GM23338 (cell line): ENCODE results near the gene KCNQ1OT1. TPM values are rescaled to one million over a fixed set of nuclear protein-coding genes. Genes with fewer than 3 reads are reported as not detected.

ENCODE experiments used
- ATAC-seq: fragments of 200-7000 bp; cut with Tn5 transposase; 3 replicates; pipeline ENCODE4 v1.9.1; 2020
- DNase-seq: peaks from one replicate; pipeline ENCODE4 v3.0.0-alpha.2; 2015; ENCODE audit warnings: low spot score
- H2AFZ ChIP-seq: fragments of 200-600 bp; sonication (generic); 2 replicates; pipeline ENCODE4 v1.8.0; 2016; ENCODE audit warnings: antibody characterized with exemption, mild to moderate bottlenecking, moderate library complexity
- H3F3A ChIP-seq: fragments of 200-600 bp; sonication (generic); replicated peaks from 2 replicates; pipeline ENCODE4 v1.8.0; 2017; ENCODE audit warnings: antibody characterized with exemption, mixed run types, low read depth
- H3K27ac ChIP-seq: fragments of 200-600 bp; sonication (generic); 2 replicates; pipeline ENCODE4 v1.6.1; 2016; ENCODE audit warnings: low read depth
- H3K27me3 ChIP-seq: fragments of 200-600 bp; sonication (generic); 2 replicates; pipeline ENCODE4 v1.8.0; 2016; ENCODE audit warnings: mild to moderate bottlenecking, mixed run types, moderate library complexity; ENCODE audit not compliant: insufficient read depth
- H3K36me3 ChIP-seq: fragments of 200-600 bp; sonication (generic); 2 replicates; pipeline ENCODE4 v1.8.0; 2016; ENCODE audit warnings: mild to moderate bottlenecking; ENCODE audit not compliant: insufficient read depth
- H3K4me1 ChIP-seq: fragments of 200-600 bp; sonication (generic); 2 replicates; pipeline ENCODE4 v1.8.0; 2016; ENCODE audit warnings: mild to moderate bottlenecking, moderate library complexity; ENCODE audit not compliant: insufficient read depth
- H3K4me2 ChIP-seq: fragments of 200-600 bp; sonication (generic); 2 replicates; pipeline ENCODE4 v1.7.1; 2017; ENCODE audit warnings: mixed run types
- H3K4me3 ChIP-seq: fragments of 200-600 bp; sonication (generic); 2 replicates; pipeline ENCODE4 v1.6.1; 2016; ENCODE audit warnings: mixed run types
- H3K79me2 ChIP-seq: fragments of 200-600 bp; sonication (generic); replicated peaks from 2 replicates; pipeline ENCODE4 v1.8.0; 2017; ENCODE audit warnings: mild to moderate bottlenecking; ENCODE audit not compliant: insufficient read depth
- H3K9me2 ChIP-seq: fragments of 200-600 bp; sonication (generic); 2 replicates; pipeline ENCODE4 v1.8.0; 2017; ENCODE audit not compliant: insufficient read depth
- H4K20me1 ChIP-seq: fragments of 200-600 bp; sonication (generic); replicated peaks from 2 replicates; pipeline ENCODE4 v1.8.0; 2017; ENCODE audit warnings: mild to moderate bottlenecking; ENCODE audit not compliant: insufficient read depth
- H3K27ac Mint-ChIP-seq: 2 replicates; pipeline ENCODE4 v1.8.0; 2020; ENCODE audit warnings: inconsistent platforms, mild to moderate bottlenecking, moderate library complexity, mixed read lengths
- H3K27me3 Mint-ChIP-seq: 3 replicates; pipeline ENCODE4 v1.8.0; 2022; ENCODE audit warnings: low read depth, mild to moderate bottlenecking, moderate library complexity, mixed read lengths, inconsistent platforms; ENCODE audit not compliant: insufficient read depth, poor library complexity
- H3K36me3 Mint-ChIP-seq: 3 replicates; pipeline ENCODE4 v1.8.0; 2021; ENCODE audit warnings: low read depth, mild to moderate bottlenecking, inconsistent platforms, moderate library complexity, mixed read lengths
- H3K4me1 Mint-ChIP-seq: 3 replicates; pipeline ENCODE4 v1.8.0; 2020; ENCODE audit warnings: mild to moderate bottlenecking, inconsistent platforms, mixed read lengths
- H3K4me3 Mint-ChIP-seq: 3 replicates; pipeline ENCODE4 v1.8.0; 2021; ENCODE audit warnings: moderate library complexity, mild to moderate bottlenecking, inconsistent platforms, mixed read lengths
- H3K9me3 Mint-ChIP-seq: 3 replicates; pipeline ENCODE4 v1.8.0; 2020; ENCODE audit warnings: moderate library complexity, mild to moderate bottlenecking, inconsistent platforms, mixed read lengths
- CREB1 ChIP-seq: fragments of 250-450 bp; sonication (Bioruptor Pico); IDR thresholded peaks from 2 replicates; pipeline ENCODE4 v1.5.0; 2020; ENCODE audit warnings: low read depth, mild to moderate bottlenecking, moderate library complexity
- JUNB ChIP-seq: IDR thresholded peaks from one replicate; pipeline ENCODE4 v1.6.1; 2016; ENCODE audit warnings: antibody characterized with exemption; ENCODE audit not compliant: unreplicated experiment
- NANOG ChIP-seq: IDR thresholded peaks from 2 replicates; pipeline ENCODE4 v1.6.1; 2016; ENCODE audit warnings: antibody characterized with exemption, borderline replicate concordance
- ZNF331 ChIP-seq: fragments of 250-450 bp; sonication (Bioruptor Pico); IDR thresholded peaks from 2 replicates; pipeline ENCODE4 v1.5.0; 2020; ENCODE audit warnings: low read depth, mild to moderate bottlenecking, moderate library complexity
- polyA plus RNA-seq: library from polyadenylated mRNA; unstranded; fragments of >200 nt; fragmentation: Nextera tagmentation; extraction: Ambion mirVana; gene quantifications from 2 replicates; pipeline ENCODE4 v1.2.1, GENCODE V29; 2016
- total RNA-seq: library from RNA; depleted of rRNA; stranded (reverse); fragments of >200 nt; shearing (Covaris generic); gene quantifications from 2 replicates; pipeline ENCODE4 v1.2.3, GENCODE V29; 2014
- TF ChIP-seq, protein P1 (sequence below): fragments of 250-450 bp; sonication (Bioruptor Pico); IDR thresholded peaks from 2 replicates; pipeline ENCODE4 v1.5.0; 2020; ENCODE audit warnings: mild to moderate bottlenecking, moderate library complexity
- TF ChIP-seq, protein P2 (sequence below): IDR thresholded peaks from one replicate; pipeline ENCODE4 v1.6.1; 2018; ENCODE audit warnings: antibody characterized with exemption; ENCODE audit not compliant: unreplicated experiment
- TF ChIP-seq, protein P3 (sequence below), 2 experiments: fragments of 200-600 bp in 1 of 2; sonication (generic) in 1 of 2; conservative IDR thresholded peaks; 2 replicates each; pipeline versions ENCODE4 v1.5.1 to v1.6.1; 2016 to 2017; ENCODE audit warnings: antibody characterized with exemption in 2 of 2, low read depth in 2 of 2, mild to moderate bottlenecking in 2 of 2, moderate library complexity in 1 of 2
- TF ChIP-seq, protein P4 (sequence below): IDR thresholded peaks from 2 replicates; pipeline ENCODE4 v1.6.1; 2016; ENCODE audit warnings: antibody characterized with exemption

The KCNQ1OT1 gene
- total and polyA plus RNA-seq, 2 experiments from 2014 or later, result 1.5 to 4.2 TPM

DNA sequence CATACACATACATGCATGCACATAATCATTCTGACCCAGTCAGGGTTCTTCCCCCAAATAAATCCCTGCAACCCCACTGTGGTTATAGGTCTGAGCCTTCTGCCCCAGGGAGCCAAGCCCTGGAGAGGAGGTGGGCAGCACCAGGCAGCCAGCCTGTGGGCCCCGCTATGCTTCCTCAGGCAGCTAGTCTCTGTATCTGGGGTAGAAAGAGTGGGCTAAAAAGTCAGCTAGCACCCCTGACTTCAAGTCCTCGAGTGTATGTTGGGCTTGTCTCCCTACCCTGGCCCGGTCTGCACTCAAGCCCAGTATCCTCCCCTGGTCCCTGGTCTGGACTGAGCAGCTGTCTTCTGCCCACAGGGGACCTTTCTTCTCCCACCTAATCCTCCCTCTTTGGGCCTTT lies 28.0 kb downstream of the KCNQ1OT1 start (continued):
- TF ChIP-seq, protein P1, sequence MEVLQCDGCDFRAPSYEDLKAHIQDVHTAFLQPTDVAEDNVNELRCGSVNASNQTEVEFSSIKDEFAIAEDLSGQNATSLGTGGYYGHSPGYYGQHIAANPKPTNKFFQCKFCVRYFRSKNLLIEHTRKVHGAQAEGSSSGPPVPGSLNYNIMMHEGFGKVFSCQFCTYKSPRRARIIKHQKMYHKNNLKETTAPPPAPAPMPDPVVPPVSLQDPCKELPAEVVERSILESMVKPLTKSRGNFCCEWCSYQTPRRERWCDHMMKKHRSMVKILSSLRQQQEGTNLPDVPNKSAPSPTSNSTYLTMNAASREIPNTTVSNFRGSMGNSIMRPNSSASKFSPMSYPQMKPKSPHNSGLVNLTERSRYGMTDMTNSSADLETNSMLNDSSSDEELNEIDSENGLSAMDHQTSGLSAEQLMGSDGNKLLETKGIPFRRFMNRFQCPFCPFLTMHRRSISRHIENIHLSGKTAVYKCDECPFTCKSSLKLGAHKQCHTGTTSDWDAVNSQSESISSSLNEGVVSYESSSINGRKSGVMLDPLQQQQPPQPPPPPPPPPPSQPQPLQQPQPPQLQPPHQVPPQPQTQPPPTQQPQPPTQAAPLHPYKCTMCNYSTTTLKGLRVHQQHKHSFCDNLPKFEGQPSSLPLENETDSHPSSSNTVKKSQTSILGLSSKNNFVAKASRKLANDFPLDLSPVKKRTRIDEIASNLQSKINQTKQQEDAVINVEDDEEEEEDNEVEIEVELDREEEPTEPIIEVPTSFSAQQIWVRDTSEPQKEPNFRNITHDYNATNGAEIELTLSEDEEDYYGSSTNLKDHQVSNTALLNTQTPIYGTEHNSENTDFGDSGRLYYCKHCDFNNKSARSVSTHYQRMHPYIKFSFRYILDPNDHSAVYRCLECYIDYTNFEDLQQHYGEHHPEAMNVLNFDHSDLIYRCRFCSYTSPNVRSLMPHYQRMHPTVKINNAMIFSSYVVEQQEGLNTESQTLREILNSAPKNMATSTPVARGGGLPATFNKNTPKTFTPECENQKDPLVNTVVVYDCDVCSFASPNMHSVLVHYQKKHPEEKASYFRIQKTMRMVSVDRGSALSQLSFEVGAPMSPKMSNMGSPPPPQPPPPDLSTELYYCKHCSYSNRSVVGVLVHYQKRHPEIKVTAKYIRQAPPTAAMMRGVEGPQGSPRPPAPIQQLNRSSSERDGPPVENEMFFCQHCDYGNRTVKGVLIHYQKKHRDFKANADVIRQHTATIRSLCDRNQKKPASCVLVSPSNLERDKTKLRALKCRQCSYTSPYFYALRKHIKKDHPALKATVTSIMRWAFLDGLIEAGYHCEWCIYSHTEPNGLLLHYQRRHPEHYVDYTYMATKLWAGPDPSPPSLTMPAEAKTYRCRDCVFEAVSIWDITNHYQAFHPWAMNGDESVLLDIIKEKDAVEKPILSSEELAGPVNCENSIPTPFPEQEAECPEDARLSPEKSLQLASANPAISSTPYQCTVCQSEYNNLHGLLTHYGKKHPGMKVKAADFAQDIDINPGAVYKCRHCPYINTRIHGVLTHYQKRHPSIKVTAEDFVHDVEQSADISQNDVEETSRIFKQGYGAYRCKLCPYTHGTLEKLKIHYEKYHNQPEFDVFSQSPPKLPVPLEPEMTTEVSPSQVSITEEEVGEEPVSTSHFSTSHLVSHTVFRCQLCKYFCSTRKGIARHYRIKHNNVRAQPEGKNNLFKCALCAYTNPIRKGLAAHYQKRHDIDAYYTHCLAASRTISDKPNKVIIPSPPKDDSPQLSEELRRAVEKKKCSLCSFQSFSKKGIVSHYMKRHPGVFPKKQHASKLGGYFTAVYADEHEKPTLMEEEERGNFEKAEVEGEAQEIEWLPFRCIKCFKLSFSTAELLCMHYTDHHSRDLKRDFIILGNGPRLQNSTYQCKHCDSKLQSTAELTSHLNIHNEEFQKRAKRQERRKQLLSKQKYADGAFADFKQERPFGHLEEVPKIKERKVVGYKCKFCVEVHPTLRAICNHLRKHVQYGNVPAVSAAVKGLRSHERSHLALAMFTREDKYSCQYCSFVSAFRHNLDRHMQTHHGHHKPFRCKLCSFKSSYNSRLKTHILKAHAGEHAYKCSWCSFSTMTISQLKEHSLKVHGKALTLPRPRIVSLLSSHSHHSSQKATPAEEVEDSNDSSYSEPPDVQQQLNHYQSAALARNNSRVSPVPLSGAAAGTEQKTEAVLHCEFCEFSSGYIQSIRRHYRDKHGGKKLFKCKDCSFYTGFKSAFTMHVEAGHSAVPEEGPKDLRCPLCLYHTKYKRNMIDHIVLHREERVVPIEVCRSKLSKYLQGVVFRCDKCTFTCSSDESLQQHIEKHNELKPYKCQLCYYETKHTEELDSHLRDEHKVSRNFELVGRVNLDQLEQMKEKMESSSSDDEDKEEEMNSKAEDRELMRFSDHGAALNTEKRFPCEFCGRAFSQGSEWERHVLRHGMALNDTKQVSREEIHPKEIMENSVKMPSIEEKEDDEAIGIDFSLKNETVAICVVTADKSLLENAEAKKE (CRISPR knock-in tag), result no peak
- TF ChIP-seq NANOG (no peak), JUNB (no peak), CREB1 (no peak)
- TF ChIP-seq, protein P2, sequence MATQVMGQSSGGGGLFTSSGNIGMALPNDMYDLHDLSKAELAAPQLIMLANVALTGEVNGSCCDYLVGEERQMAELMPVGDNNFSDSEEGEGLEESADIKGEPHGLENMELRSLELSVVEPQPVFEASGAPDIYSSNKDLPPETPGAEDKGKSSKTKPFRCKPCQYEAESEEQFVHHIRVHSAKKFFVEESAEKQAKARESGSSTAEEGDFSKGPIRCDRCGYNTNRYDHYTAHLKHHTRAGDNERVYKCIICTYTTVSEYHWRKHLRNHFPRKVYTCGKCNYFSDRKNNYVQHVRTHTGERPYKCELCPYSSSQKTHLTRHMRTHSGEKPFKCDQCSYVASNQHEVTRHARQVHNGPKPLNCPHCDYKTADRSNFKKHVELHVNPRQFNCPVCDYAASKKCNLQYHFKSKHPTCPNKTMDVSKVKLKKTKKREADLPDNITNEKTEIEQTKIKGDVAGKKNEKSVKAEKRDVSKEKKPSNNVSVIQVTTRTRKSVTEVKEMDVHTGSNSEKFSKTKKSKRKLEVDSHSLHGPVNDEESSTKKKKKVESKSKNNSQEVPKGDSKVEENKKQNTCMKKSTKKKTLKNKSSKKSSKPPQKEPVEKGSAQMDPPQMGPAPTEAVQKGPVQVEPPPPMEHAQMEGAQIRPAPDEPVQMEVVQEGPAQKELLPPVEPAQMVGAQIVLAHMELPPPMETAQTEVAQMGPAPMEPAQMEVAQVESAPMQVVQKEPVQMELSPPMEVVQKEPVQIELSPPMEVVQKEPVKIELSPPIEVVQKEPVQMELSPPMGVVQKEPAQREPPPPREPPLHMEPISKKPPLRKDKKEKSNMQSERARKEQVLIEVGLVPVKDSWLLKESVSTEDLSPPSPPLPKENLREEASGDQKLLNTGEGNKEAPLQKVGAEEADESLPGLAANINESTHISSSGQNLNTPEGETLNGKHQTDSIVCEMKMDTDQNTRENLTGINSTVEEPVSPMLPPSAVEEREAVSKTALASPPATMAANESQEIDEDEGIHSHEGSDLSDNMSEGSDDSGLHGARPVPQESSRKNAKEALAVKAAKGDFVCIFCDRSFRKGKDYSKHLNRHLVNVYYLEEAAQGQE, result no peak

DNA sequence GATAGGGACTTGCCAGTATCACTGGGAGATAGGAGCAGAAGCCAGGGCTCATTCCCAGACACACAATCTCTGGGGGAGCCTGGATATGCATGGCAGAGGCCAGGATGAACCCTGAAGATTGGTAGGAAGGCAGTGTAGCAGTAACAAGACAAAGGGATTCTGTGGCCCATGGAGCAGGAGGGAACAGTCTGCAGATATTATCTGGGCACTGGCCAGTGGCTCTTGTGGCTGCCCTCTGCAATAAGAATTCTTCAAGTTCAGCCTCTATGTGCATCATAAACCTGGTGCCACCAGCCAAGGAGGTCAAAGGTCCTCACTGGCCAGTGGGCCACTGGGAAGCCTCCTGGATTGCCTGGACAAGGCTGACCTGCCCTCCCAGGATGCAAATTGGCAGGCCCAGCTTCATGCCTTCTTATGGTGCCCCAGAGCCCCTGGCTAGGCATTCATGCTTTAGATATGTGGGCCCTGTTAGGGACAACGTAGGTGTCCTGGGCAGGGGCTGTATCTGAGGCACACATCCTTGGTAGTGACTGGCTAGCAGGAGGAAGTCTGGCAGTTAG lies 29.2 kb downstream of the KCNQ1OT1 start:
- Mint-ChIP-seq H3K27me3 (peaks cover 18% of the 10 kb centered on the region), H3K27ac (no peak overlapping the region), H3K36me3 (peaks cover 32% of the 10 kb centered on the region), H3K4me1 (peaks cover 10% of the 10 kb centered on the region; the same call in 2 of the 3 replicates), H3K9me3 (no peaks in the 10 kb centered on the region; the same call in 2 of the 3 replicates), H3K4me3 (no peak overlapping the region)
- Histone ChIP-seq H3K4me3 (no peak overlapping the region), H3K79me2 (peaks cover 7% of the 10 kb centered on the region; the same call in 1 of the 2 replicates), H3K4me2 (no peak overlapping the region), H3K9me2 (no peaks in the 10 kb centered on the region), H3K27me3 (no peaks in the 10 kb centered on the region), H3K27ac (no peak overlapping the region), H3F3A (no peaks in the 10 kb centered on the region), H4K20me1 (peaks cover 14% of the 10 kb centered on the region), H2AFZ (no peak overlapping the region), H3K4me1 (peaks cover 6% of the 10 kb centered on the region; the same call in 1 of the 2 replicates), H3K36me3 (no peaks in the 10 kb centered on the region; the same call in 1 of the 2 replicates)
- DNase-seq, result no peak
- ATAC-seq, result no peak
- TF ChIP-seq, protein P3, sequence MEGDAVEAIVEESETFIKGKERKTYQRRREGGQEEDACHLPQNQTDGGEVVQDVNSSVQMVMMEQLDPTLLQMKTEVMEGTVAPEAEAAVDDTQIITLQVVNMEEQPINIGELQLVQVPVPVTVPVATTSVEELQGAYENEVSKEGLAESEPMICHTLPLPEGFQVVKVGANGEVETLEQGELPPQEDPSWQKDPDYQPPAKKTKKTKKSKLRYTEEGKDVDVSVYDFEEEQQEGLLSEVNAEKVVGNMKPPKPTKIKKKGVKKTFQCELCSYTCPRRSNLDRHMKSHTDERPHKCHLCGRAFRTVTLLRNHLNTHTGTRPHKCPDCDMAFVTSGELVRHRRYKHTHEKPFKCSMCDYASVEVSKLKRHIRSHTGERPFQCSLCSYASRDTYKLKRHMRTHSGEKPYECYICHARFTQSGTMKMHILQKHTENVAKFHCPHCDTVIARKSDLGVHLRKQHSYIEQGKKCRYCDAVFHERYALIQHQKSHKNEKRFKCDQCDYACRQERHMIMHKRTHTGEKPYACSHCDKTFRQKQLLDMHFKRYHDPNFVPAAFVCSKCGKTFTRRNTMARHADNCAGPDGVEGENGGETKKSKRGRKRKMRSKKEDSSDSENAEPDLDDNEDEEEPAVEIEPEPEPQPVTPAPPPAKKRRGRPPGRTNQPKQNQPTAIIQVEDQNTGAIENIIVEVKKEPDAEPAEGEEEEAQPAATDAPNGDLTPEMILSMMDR (conservative IDR thresholded peaks at IDR 0.05; ENCODE audit: low read depth in 2 of 2), result no peak
- TF ChIP-seq ZNF331 (CRISPR knock-in tag), result no peak
- TF ChIP-seq, protein P4, sequence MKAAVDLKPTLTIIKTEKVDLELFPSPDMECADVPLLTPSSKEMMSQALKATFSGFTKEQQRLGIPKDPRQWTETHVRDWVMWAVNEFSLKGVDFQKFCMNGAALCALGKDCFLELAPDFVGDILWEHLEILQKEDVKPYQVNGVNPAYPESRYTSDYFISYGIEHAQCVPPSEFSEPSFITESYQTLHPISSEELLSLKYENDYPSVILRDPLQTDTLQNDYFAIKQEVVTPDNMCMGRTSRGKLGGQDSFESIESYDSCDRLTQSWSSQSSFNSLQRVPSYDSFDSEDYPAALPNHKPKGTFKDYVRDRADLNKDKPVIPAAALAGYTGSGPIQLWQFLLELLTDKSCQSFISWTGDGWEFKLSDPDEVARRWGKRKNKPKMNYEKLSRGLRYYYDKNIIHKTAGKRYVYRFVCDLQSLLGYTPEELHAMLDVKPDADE, result no peak
- TF ChIP-seq, protein P2, result no peak
